Stimulated activated CD4-positive, alpha-beta T cell treated with anti-CD3 and anti-CD28 coated beads, Interleukin-12 subunit alpha, Interleukin-12 subunit beta, amount 100 ng/mL, for 24 hours (primary cell): ENCODE measurements around the gene DUS4L.

Experiments used
- DNase-seq, 2 experiments: peaks; one replicate each; pipeline ENCODE4 v3.0.0-alpha.2; 2020; ENCODE audit warnings: low read depth in 2 of 2

DUS4L gene

GRCh38 chr7:107580716-107581383 lies 17.1 kb downstream of the DUS4L start:
- DNase-seq = no peak

- DNase-seq = no peak
Observed at GRCh38 chr7:107581387-107582013, 17.7 kb downstream of the DUS4L start.

- DNase-seq = no peak
Observed at GRCh38 chr7:107582875-107583274, 19.1 kb downstream of the DUS4L start.

- DNase-seq = no peak
Observed at GRCh38 chr7:107584716-107585115, 20.9 kb downstream of the DUS4L start.

GRCh38 chr7:107588529-107589130 lies 24.9 kb downstream of the DUS4L start:
- DNase-seq = no peak

- DNase-seq = no peak
Observed at GRCh38 chr7:107591421-107591820, 27.6 kb downstream of the DUS4L start.

- no peak for DNase-seq
Observed at GRCh38 chr7:107592361-107593024, 28.7 kb downstream of the DUS4L start.

GRCh38 chr7:107593025-107593410 lies 29.2 kb downstream of the DUS4L start:
- DNase-seq = no peak

GRCh38 chr7:107594961-107595737 lies 31.4 kb downstream of the DUS4L start:
- no peak for DNase-seq

- no peak for DNase-seq
Observed at GRCh38 chr7:107596881-107597581, 33.3 kb downstream of the DUS4L start.

- no peak for DNase-seq
Observed at GRCh38 chr7:107597582-107597916, 33.8 kb downstream of the DUS4L start.

- no peak for DNase-seq
Observed at GRCh38 chr7:107597953-107598352, 34.2 kb downstream of the DUS4L start.

- DNase-seq = no peak
Observed at GRCh38 chr7:107599262-107599661, 35.5 kb downstream of the DUS4L start.

- no peak for DNase-seq
Observed at GRCh38 chr7:107600816-107601215, 37.0 kb downstream of the DUS4L start.

- no peak for DNase-seq
Observed at GRCh38 chr7:107605218-107605815, 41.5 kb downstream of the DUS4L start.

GRCh38 chr7:107606303-107606702 lies 42.5 kb downstream of the DUS4L start:
- DNase-seq = no peak

GRCh38 chr7:107609811-107610261 lies 46.1 kb downstream of the DUS4L start:
- DNase-seq = no peak

GRCh38 chr7:107610323-107610722 lies 46.6 kb downstream of the DUS4L start:
- no peak for DNase-seq

GRCh38 chr7:107613439-107613838 lies 49.7 kb downstream of the DUS4L start:
- DNase-seq = no peak

- DNase-seq = no peak
Observed at GRCh38 chr7:107613948-107614347, 50.2 kb downstream of the DUS4L start.

GRCh38 chr7:107614425-107614824 lies 50.7 kb downstream of the DUS4L start:
- no peak for DNase-seq
